NK-92 treated with Interleukin-12 subunit alpha and Interleukin-12 subunit beta, amount 100 ng/mL, for 24 hours (cell line): ENCODE data around the gene CEP43.

Source experiments
- DNase-seq: peaks from one replicate; lab custom pipeline; 2025; lab: John Stamatoyannopoulos, UW

Gene CEP43

GRCh38 chr6:167013067-167013466, 13.9 kb downstream of the CEP43 start:
- no peak for DNase-seq

DNA sequence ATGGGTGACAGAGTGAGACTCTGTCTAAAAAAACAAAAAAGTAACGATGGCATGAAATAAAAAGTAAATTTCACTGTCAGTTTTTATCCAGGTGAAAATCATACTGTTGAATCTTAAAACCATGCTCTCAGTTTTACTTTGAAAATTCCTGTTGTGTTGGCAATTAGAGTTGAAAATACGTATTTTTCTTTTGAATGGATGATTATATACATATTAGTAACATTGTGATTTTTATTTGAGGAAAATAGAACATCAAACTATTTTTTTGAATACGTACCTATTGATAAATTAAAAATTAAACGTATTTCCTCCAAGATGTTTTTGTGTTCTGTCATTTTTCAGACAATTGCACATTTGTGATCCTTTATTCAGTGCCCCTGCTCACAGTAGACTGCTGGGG, 14.7 kb downstream of the CEP43 start:
- no peak for DNase-seq

DNA sequence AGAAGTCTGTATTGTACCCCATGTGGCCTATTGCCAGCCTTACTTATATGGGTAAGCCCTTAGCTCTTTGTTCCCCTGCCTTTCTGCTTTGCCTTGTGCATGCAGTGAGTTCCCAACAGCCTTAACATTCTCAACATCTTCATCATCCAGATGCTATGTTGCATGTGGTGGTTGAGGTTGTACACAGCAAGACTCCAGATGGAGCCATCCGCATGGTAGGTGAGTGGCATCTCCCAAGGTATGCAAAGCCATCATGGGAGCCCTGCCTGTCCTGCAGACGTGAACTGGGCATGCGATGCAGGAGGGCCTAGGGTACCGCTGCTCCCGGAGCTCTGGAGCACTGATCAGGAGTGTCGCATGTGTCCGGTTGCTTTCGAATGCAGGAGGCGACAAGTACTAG, 16.1 kb downstream of the CEP43 start:
- no peak for DNase-seq

DNA sequence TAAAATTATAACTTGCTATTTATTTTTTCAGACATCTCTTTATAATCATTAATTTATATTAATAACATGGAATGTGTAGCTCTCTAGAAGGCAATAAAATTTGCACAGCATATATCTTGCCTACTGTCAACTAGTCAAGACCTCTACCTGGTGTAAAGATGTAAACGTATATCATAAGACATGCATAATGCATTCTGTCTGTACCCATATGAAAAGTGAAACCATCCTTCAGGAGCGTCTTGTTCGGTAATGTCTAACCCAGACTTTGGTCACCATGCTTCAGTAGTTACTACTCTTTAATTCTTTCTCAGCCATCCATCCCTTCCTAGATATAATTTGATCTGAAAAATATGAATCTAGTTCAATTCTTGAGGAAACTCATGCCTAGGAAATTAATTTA, 21.0 kb downstream of the CEP43 start:
- no peak for DNase-seq

GRCh38 chr6:167027308-167027707, 28.1 kb downstream of the CEP43 start:
- no peak for DNase-seq

GRCh38 chr6:167027772-167028171, 28.6 kb downstream of the CEP43 start:
- DNase-seq = no peak

DNA sequence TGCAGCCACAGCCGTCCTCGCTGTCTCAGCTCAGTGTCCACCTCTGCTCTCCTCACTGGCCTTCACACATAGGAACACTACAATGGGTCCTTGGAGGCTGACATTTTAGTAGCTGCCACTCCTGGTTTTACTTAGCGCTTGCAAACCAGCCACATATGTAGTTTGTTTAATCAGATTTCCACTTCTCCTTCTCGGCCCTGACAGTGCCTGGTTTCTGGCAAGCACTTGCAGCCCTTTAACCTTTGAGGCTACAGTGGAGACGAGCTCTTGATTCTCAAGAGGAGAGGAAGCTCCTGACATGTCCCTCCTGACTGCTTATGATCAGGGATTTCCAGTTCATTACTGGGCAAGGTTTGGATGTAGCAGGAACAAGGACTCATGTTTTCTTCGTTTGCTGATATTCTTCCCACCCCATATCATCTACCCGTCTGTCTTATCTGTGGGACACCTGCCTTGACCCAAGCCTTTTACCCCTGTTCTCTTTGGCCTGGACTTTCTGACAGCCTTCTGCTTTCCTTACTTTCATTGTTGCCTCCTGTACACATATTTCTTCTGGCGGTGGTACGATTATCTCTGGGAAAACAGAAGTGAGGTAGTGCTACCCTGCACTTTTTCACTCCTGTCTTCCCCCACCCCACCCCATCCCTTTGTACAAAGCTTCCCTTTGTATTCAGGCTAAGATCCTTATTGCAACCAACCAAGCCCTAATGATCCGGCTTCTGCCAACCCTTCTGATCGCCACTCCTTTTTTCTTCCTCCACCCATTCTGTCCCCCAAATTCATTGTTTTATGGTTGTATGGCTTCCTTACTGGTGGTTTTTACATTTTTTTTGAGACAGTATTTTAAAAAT, 31.2 kb downstream of the CEP43 start:
- DNase-seq = no peak

DNA sequence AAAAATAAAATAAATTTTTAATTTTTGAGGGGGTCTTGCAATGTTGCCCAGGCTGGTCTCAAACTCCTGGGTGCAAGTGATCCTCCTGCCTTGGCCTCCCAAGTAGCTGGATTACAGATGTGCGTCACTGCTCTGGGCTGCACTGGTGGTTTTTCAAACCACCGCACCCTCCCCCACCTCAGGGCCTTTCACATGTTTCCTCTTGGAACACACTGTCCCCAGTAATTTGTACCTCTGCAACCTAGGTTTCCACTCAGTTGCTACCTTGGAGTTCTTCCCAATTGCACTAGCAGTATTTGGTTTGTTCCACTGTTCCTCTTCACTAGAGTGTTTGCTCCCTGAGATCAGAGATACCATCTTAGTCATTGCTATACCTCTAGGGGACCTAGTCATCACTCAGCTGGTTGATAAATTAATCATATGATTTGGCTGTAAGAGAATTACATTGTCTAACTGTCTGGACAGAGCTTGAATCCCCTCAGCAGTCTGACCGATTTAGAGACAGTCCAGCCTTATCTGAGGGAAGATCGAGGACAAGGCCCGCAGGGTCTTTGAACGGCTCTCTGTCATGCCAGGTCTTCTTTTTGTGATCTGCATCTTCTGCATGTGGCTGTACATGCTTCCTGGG, 32.0 kb downstream of the CEP43 start:
- no peak for DNase-seq

GRCh38 chr6:167034056-167034455, 34.9 kb downstream of the CEP43 start:
- no peak for DNase-seq

DNA sequence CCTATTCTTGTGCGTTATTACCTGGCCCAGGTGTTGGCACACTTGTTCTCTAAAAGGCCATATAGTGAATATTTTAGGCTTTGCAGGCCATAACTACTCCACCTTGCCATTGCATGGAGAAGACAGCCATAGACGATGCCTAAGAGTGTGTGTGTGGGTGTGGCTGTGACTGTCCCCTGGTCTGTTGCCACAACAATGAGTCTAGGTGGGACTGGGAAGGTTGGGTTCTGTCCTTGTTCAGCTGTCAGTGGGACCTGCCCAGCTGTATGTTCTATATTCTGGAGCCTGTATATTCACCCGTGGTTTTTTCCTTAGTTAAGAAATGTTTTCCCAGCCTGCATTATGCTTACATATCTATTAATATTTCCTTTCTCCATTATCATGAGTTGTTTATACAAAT, 38.6 kb downstream of the CEP43 start:
- DNase-seq = no peak

- DNase-seq = no peak
Measured at GRCh38 chr6:167044696-167045095, 45.5 kb downstream of the CEP43 start.

- DNase-seq = no peak
Measured at GRCh38 chr6:167045828-167046580, 46.8 kb downstream of the CEP43 start.

GRCh38 chr6:167046861-167047495, 47.8 kb downstream of the CEP43 start:
- no peak for DNase-seq

- no peak for DNase-seq
Measured at GRCh38 chr6:167047554-167047953, 48.4 kb downstream of the CEP43 start.
